ENCODE measurements around the gene HSPG2.
"Not testable (repeated sequence)": the region's sequence is repeated elsewhere in the genome, so short reads cannot be mapped to it uniquely, and the experiment has no call there.

Gene HSPG2

GRCh38 chr1:21813542-21813941, 123.6 kb downstream of the HSPG2 start:
- no peak for DNase-seq (ENCODE audit: low read depth in 2 of 3, low spot score in 1 of 3)

- DNase-seq (ENCODE audit: low read depth in 2 of 3, low spot score in 1 of 3), result no peak
Measured at GRCh38 chr1:21811875-21812305, 125.2 kb downstream of the HSPG2 start, which contains the start of gene LDLRAD2. Gene LDLRAD2, plus strand, starts transcription at chr1:21812265. Its CDS starts 187 bp downstream, at chr1:21812452.

GRCh38 chr1:21804536-21804935, 132.6 kb downstream of the HSPG2 start:
- DNase-seq (ENCODE audit: low read depth in 2 of 3, low spot score in 1 of 3), result no peak

- DNase-seq (ENCODE audit: low read depth in 2 of 3, low spot score in 1 of 3), result no peak
Measured at GRCh38 chr1:21801100-21801499, 136.0 kb downstream of the HSPG2 start.

- no peak for DNase-seq (ENCODE audit: low read depth in 2 of 3, low spot score in 1 of 3)
Measured at GRCh38 chr1:21799730-21800129, 137.4 kb downstream of the HSPG2 start.

- no peak for DNase-seq (ENCODE audit: low read depth in 2 of 3, low spot score in 1 of 3)
Measured at GRCh38 chr1:21795075-21795474, 142.0 kb downstream of the HSPG2 start.

GRCh38 chr1:21794656-21795055, 142.5 kb downstream of the HSPG2 start:
- DNase-seq (ENCODE audit: low read depth in 2 of 3, low spot score in 1 of 3), result no peak

- DNase-seq (ENCODE audit: low read depth in 2 of 3, low spot score in 1 of 3), result no peak
Measured at GRCh38 chr1:21793104-21793503, 144.0 kb downstream of the HSPG2 start.

- no peak for DNase-seq (ENCODE audit: low read depth in 2 of 3, low spot score in 1 of 3)
Measured at GRCh38 chr1:21786640-21787039, 150.5 kb downstream of the HSPG2 start.

- not testable (repeated sequence) for DNase-seq (ENCODE audit: low read depth in 2 of 3, low spot score in 1 of 3)
Measured at GRCh38 chr1:21785764-21786163, 151.3 kb downstream of the HSPG2 start.

- no peak for DNase-seq (ENCODE audit: low read depth in 2 of 3, low spot score in 1 of 3)
Measured at GRCh38 chr1:21783679-21784603, 153.2 kb downstream of the HSPG2 start.

- peak; percentile 90 to 96 (median 95) for DNase-seq (ENCODE audit: low read depth in 2 of 3, low spot score in 1 of 3)
Measured at GRCh38 chr1:21782868-21783678, 154.0 kb downstream of the HSPG2 start, which contains the start of gene USP48. Gene USP48, minus strand, starts transcription at chr1:21783149. Its CDS starts 192 bp downstream, at chr1:21782957.

GRCh38 chr1:21782349-21782867, 154.7 kb downstream of the HSPG2 start:
- peak; percentile 15 to 54 (median 44) for DNase-seq (ENCODE audit: low read depth in 2 of 3, low spot score in 1 of 3)

GRCh38 chr1:21781815-21782348, 155.2 kb downstream of the HSPG2 start:
- no peak for DNase-seq (ENCODE audit: low read depth in 2 of 3, low spot score in 1 of 3)

- DNase-seq (ENCODE audit: low read depth in 2 of 3, low spot score in 1 of 3), result peak; percentile 48 to 59 (median 48)
Measured at GRCh38 chr1:21779613-21780521, 157.2 kb downstream of the HSPG2 start.

GRCh38 chr1:21778405-21778727, 158.7 kb downstream of the HSPG2 start:
- no peak for DNase-seq (ENCODE audit: low read depth in 2 of 3, low spot score in 1 of 3)

GRCh38 chr1:21776925-21777324, 160.2 kb downstream of the HSPG2 start:
- not testable (repeated sequence) for DNase-seq (ENCODE audit: low read depth in 2 of 3, low spot score in 1 of 3)

- no peak for DNase-seq (ENCODE audit: low read depth in 2 of 3, low spot score in 1 of 3)
Measured at GRCh38 chr1:21775985-21776562, 161.0 kb downstream of the HSPG2 start.

- no peak for DNase-seq (ENCODE audit: low read depth in 2 of 3, low spot score in 1 of 3)
Measured at GRCh38 chr1:21775550-21775914, 161.6 kb downstream of the HSPG2 start.
